Parathyroid adenoma (tissue), 2 donors: Measurements from ENCODE around the gene DCP2.

ENCODE experiments used
- H2AFZ ChIP-seq: fragments of 300-600 bp; sonication (generic); one replicate; pipeline ENCODE4 v1.7.0; 2017; ENCODE audit warnings: antibody characterized with exemption, mild to moderate bottlenecking
- H3K27ac ChIP-seq: fragments of 300-600 bp; sonication (generic); one replicate; pipeline ENCODE4 v1.7.0; 2017
- H3K27me3 ChIP-seq: fragments of 300-600 bp; sonication (generic); one replicate; pipeline ENCODE4 v1.7.0; 2017; ENCODE audit warnings: low read length; ENCODE audit not compliant: control insufficient read depth, insufficient read depth
- H3K36me3 ChIP-seq: fragments of 300-600 bp; sonication (generic); one replicate; pipeline ENCODE4 v1.7.0; 2017; ENCODE audit warnings: low read length; ENCODE audit not compliant: control insufficient read depth, insufficient read depth
- H3K4me1 ChIP-seq: fragments of 300-600 bp; sonication (generic); one replicate; pipeline ENCODE4 v1.7.0; 2017; ENCODE audit warnings: control low read depth
- H3K4me2 ChIP-seq: fragments of 300-600 bp; sonication (generic); one replicate; pipeline ENCODE4 v1.7.0; 2017; ENCODE audit warnings: low read length
- H3K4me3 ChIP-seq: fragments of 300-600 bp; sonication (generic); one replicate; pipeline ENCODE4 v1.7.0; 2017; ENCODE audit warnings: low read depth, low read length
- H3K79me2 ChIP-seq: fragments of 300-600 bp; sonication (generic); one replicate; pipeline ENCODE4 v1.7.0; 2017; ENCODE audit warnings: control low read depth
- H3K9ac ChIP-seq: fragments of 300-600 bp; sonication (generic); one replicate; pipeline ENCODE4 v1.7.0; 2017; ENCODE audit warnings: mild to moderate bottlenecking
- H3K9me3 ChIP-seq: fragments of 300-600 bp; sonication (generic); one replicate; pipeline ENCODE4 v1.7.0; 2017; ENCODE audit warnings: low read length; ENCODE audit not compliant: control insufficient read depth
- TF ChIP-seq, protein P1 (sequence below): fragments of 300-600 bp; sonication (generic); IDR thresholded peaks from one replicate; pipeline ENCODE4 v1.7.0; 2017; ENCODE audit warnings: antibody characterized with exemption, mild to moderate bottlenecking
- donor health status: primary hyperparathyroidism.

The DCP2 gene

DNA sequence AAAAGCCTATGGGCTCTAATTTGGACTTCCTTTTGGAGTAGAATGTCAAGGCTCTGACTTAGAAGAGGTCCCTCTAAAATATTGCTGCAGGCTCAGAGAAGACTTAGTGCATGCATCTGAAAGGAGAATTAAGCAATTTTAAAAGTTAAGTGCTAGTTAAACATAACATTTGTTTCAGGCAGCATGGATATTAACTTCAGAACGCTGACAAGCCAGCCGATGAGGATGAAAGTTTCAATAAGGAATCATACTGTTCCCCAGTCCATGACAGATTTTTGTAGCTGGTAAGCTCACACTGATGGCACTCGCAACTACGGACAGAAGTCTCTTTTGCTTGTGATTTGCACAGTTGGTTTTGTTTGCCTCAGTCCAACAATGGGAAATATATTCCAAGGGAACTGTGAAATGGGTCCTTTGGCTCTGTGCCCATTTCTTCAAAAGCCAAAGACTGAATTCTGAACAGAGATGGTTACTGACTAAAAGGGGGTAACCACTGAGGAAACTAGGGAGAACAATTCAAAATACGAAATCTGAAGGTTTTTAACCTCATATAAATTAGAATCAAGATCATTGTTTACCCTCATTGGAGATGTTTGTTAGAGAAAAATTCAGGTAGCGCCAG, 47.6 kb downstream of the DCP2 start:
- TF ChIP-seq, protein P1, sequence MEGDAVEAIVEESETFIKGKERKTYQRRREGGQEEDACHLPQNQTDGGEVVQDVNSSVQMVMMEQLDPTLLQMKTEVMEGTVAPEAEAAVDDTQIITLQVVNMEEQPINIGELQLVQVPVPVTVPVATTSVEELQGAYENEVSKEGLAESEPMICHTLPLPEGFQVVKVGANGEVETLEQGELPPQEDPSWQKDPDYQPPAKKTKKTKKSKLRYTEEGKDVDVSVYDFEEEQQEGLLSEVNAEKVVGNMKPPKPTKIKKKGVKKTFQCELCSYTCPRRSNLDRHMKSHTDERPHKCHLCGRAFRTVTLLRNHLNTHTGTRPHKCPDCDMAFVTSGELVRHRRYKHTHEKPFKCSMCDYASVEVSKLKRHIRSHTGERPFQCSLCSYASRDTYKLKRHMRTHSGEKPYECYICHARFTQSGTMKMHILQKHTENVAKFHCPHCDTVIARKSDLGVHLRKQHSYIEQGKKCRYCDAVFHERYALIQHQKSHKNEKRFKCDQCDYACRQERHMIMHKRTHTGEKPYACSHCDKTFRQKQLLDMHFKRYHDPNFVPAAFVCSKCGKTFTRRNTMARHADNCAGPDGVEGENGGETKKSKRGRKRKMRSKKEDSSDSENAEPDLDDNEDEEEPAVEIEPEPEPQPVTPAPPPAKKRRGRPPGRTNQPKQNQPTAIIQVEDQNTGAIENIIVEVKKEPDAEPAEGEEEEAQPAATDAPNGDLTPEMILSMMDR: no peak

DNA sequence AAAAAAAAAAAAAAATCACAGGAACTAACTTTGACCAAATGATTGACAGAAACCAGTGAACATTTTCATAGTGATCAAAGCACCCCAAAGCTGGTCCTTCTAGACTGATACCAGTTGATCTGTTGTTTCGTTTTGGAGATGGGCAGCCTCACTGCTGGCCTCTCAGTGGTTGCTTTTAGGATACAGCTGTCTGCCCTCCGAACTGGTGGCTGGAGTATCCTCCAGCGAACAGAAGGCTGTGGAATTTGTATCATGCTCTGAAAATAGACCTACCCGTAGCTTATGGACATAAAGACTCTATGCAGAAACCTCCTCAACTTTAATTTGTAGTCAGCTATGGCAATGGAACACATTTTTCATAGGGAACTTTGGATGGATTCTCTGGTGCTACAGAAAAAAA, 49.0 kb downstream of the DCP2 start:
- Histone ChIP-seq H3K4me3 (no peak overlapping the region), H3K27me3 (no peaks in the 10 kb centered on the region), H3K27ac (peak overlapping the region; percentile 65), H2AFZ (no peak overlapping the region), H3K9ac (no peak overlapping the region), H3K4me1 (peaks cover 30% of the 10 kb centered on the region), H3K9me3 (no peaks in the 10 kb centered on the region), H3K4me2 (no peak overlapping the region), H3K79me2 (peaks cover 6% of the 10 kb centered on the region), H3K36me3 (peaks cover 2% of the 10 kb centered on the region)
- TF ChIP-seq, protein P1: no peak

More for the DNA sequence above, 47.6 kb downstream of the DCP2 start:
- Histone ChIP-seq H2AFZ (no peak overlapping the region), H3K36me3 (peaks cover 2% of the 10 kb centered on the region), H3K4me3 (no peak overlapping the region), H3K9ac (no peak overlapping the region), H3K9me3 (no peaks in the 10 kb centered on the region), H3K79me2 (peaks cover 4% of the 10 kb centered on the region), H3K27me3 (no peaks in the 10 kb centered on the region), H3K4me2 (no peak overlapping the region), H3K27ac (peak overlapping the region; percentile 40), H3K4me1 (peaks cover 20% of the 10 kb centered on the region)

DNA sequence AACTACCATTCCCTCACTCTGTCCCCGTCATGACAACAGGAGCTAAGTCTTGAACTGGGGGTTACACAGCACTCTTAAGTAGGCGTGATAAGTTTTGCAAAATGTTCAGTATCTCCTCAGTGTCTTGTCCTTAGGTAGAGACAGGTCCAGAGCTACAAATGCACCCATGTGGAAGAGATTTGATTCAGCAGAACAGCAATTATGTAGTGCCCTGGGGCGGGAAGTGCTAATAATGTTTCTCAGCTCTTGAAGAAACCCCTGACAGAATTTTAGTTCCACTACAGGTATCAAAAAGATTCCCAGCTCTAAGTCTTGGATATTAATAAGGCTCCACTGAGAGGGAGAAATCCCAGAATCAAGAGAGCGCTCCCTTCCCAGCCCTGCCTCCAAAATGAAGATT, 49.6 kb downstream of the DCP2 start:
- Histone ChIP-seq H3K9ac (no peak overlapping the region), H3K4me2 (no peak overlapping the region), H3K4me1 (peaks cover 33% of the 10 kb centered on the region), H3K27me3 (no peaks in the 10 kb centered on the region), H3K36me3 (peaks cover 2% of the 10 kb centered on the region), H3K79me2 (peaks cover 6% of the 10 kb centered on the region), H2AFZ (no peak overlapping the region), H3K4me3 (no peak overlapping the region), H3K27ac (peak overlapping the region; percentile 65), H3K9me3 (no peaks in the 10 kb centered on the region)
- TF ChIP-seq, protein P1: no peak

DNA sequence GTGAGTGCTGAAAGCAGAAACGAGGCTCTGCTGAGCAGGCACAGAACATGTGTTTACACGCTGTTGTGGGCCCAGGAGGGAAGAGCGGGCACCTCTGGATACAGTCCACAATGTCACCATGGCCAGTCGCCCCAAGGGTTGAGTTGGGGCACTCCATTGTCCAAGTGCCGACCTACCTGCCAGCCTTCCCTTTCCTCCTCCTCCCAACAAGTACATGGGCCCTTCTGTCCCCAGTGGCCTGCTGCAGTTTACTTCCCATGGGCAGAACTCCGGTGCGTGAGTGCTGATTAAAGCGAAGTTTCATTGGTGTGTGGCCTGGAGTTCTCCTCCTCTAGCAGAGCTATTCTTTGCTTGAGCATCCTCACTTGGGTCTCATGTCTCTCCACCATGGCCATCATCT, 50.4 kb downstream of the DCP2 start:
- Histone ChIP-seq H3K4me3 (no peak overlapping the region), H3K27ac (peak overlapping the region; percentile 65), H3K9me3 (no peaks in the 10 kb centered on the region), H3K9ac (no peak overlapping the region), H3K79me2 (peaks cover 9% of the 10 kb centered on the region), H2AFZ (no peak overlapping the region), H3K4me2 (no peak overlapping the region), H3K4me1 (peaks cover 38% of the 10 kb centered on the region), H3K27me3 (no peaks in the 10 kb centered on the region), H3K36me3 (peaks cover 2% of the 10 kb centered on the region)
- TF ChIP-seq, protein P1: no peak

DNA sequence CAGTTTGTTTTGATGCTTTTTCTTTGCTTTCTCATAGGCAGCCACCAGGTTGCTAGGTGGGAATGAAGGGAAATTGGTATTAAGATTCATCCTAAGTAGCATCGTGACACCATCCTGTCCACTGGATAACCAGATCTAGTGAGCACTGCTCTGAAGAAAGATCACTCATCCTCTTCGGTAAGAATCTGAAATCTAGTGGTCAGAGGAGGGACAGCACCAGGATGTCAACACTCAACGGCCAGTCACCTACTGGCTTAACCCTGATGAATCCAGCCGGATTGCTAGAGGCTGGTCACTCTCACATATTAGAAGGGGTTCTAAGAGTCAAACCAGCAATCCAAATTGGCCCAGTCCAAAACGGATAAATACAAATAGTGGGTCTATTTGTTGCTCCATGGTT, 50.8 kb downstream of the DCP2 start:
- Histone ChIP-seq H3K79me2 (peaks cover 9% of the 10 kb centered on the region), H2AFZ (no peak overlapping the region)
- TF ChIP-seq, protein P1: peak; percentile 6

More for the DNA sequence above, 50.8 kb downstream of the DCP2 start:
- no peak overlapping the region for H3K4me2 ChIP-seq
- H3K27me3 ChIP-seq: no peaks in the 10 kb centered on the region
- H3K9ac ChIP-seq: no peak overlapping the region
- peaks cover 2% of the 10 kb centered on the region for H3K36me3 ChIP-seq
- no peak overlapping the region for H3K4me3 ChIP-seq
- no peaks in the 10 kb centered on the region for H3K9me3 ChIP-seq
- peaks cover 35% of the 10 kb centered on the region for H3K4me1 ChIP-seq
- H3K27ac ChIP-seq: peak overlapping the region; percentile 65
